ENCODE results near the gene ALKBH3.

DNA sequence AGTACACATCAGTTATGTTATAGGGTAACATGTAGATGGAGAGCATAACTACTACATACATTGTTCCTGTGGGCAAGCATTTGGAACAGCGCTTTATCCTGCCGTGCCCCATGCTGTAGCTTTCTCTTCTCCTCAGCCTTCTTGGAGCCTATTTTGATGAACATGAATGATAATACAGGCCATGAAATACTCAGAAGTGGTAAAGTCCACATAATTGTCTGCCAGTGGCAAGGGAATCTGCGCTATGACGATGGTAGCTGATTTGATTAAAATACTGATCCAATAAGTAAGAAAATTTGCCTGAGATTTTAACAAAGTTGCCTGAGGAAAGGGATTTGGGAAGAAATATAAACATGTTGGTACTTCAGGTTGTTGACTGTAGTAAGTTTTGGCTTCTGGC, 23.3 kb downstream of the ALKBH3 start:
- TF ChIP-seq, protein P1, sequence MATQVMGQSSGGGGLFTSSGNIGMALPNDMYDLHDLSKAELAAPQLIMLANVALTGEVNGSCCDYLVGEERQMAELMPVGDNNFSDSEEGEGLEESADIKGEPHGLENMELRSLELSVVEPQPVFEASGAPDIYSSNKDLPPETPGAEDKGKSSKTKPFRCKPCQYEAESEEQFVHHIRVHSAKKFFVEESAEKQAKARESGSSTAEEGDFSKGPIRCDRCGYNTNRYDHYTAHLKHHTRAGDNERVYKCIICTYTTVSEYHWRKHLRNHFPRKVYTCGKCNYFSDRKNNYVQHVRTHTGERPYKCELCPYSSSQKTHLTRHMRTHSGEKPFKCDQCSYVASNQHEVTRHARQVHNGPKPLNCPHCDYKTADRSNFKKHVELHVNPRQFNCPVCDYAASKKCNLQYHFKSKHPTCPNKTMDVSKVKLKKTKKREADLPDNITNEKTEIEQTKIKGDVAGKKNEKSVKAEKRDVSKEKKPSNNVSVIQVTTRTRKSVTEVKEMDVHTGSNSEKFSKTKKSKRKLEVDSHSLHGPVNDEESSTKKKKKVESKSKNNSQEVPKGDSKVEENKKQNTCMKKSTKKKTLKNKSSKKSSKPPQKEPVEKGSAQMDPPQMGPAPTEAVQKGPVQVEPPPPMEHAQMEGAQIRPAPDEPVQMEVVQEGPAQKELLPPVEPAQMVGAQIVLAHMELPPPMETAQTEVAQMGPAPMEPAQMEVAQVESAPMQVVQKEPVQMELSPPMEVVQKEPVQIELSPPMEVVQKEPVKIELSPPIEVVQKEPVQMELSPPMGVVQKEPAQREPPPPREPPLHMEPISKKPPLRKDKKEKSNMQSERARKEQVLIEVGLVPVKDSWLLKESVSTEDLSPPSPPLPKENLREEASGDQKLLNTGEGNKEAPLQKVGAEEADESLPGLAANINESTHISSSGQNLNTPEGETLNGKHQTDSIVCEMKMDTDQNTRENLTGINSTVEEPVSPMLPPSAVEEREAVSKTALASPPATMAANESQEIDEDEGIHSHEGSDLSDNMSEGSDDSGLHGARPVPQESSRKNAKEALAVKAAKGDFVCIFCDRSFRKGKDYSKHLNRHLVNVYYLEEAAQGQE (IDR thresholded peaks at IDR 0.05; ENCODE audit: insufficient read depth in 1 of 2, low read depth in 2 of 2, low read length in 2 of 2): no peak
- TF ChIP-seq TAF1 (IDR thresholded peaks at IDR 0.05; ENCODE audit: borderline replicate concordance, insufficient read depth, low read length) (no peak), POLR2AphosphoS5 (IDR thresholded peaks at IDR 0.05; ENCODE audit: low read depth, low read length) (no peak), SIN3A (IDR thresholded peaks at IDR 0.05; ENCODE audit: borderline replicate concordance, insufficient read depth, low read length) (no peak)

Data from PFSK-1 (cell line).